Measurements from ENCODE around the gene KDM3A.

Gene KDM3A, protein sequence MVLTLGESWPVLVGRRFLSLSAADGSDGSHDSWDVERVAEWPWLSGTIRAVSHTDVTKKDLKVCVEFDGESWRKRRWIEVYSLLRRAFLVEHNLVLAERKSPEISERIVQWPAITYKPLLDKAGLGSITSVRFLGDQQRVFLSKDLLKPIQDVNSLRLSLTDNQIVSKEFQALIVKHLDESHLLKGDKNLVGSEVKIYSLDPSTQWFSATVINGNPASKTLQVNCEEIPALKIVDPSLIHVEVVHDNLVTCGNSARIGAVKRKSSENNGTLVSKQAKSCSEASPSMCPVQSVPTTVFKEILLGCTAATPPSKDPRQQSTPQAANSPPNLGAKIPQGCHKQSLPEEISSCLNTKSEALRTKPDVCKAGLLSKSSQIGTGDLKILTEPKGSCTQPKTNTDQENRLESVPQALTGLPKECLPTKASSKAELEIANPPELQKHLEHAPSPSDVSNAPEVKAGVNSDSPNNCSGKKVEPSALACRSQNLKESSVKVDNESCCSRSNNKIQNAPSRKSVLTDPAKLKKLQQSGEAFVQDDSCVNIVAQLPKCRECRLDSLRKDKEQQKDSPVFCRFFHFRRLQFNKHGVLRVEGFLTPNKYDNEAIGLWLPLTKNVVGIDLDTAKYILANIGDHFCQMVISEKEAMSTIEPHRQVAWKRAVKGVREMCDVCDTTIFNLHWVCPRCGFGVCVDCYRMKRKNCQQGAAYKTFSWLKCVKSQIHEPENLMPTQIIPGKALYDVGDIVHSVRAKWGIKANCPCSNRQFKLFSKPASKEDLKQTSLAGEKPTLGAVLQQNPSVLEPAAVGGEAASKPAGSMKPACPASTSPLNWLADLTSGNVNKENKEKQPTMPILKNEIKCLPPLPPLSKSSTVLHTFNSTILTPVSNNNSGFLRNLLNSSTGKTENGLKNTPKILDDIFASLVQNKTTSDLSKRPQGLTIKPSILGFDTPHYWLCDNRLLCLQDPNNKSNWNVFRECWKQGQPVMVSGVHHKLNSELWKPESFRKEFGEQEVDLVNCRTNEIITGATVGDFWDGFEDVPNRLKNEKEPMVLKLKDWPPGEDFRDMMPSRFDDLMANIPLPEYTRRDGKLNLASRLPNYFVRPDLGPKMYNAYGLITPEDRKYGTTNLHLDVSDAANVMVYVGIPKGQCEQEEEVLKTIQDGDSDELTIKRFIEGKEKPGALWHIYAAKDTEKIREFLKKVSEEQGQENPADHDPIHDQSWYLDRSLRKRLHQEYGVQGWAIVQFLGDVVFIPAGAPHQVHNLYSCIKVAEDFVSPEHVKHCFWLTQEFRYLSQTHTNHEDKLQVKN (N-terminal part only)

GRCh38 chr2:86440631-86441391 lies at the start of gene KDM3A:
TSS of gene KDM3A (plus strand) at chr2:86441371. CDS start at chr2:86442048, 677 bp downstream.
- DNase-seq (ENCODE audit: low spot score), result peak; percentile 100

DNA sequence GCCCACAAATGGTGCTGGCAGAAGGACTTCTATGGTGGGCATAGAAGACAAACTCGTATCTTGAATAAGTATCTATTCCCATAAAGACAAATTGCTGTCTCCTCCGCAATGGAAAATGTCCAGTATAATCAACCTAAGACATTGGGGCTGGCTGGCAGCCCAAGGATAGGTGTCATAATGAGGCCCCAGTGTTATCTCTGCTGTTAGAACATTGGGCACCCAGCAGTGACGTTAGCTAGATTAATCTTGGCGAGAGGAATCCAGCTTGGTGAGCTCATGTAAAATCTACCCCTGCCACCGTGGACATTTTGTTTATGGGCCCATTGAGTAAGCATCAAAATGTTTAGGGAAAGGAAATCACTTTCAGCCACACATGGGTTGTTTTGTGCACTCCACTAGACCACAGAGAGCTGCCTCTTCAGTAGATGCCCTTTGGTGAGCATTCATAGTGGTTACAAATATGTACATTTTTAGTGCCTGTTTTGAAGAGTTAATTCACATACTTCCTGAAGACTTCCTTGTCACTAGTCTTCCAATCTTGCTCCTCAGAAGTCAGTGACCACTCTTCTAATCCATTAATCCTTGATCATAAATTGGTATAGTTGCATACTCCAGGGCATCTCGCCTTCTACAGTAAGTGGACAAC lies 48.2 kb upstream of the KDM3A start:
- DNase-seq (ENCODE audit: low spot score), result no peak

GRCh38 chr2:86393521-86394491 lies 47.4 kb upstream of the KDM3A start:
- no peak for DNase-seq (ENCODE audit: low spot score)

DNA sequence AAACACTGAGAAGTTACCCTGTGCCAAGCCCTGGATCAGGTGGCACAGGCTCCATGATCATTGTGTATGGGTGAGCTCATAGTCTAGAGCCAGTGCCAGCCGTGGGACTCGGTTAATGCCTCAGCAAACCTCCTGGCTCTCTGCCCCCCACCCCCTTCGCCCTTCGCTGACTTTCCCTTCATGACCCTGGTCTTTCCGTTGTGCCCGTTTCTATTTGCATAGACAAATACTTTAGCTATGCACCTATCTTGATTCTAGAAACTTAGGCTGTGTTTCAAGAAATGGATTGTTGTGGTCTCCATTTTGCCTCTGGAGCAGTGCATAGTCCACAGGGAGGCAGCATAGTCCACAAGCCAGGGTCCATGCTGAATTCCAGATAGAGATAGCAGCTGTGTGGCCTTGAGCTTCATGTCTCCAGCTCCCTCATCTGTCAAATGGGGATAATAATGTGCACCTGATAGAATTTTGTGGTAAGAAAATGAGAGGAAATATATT lies 44.8 kb upstream of the KDM3A start:
- DNase-seq (ENCODE audit: low spot score), result no peak

- DNase-seq (ENCODE audit: low spot score), result no peak
These were observed 43.2 kb upstream of the KDM3A start for GRCh38 chr2:86397986-86398385.

GRCh38 chr2:86398500-86399474 lies 42.4 kb upstream of the KDM3A start:
- DNase-seq (ENCODE audit: low spot score), result no peak

GRCh38 chr2:86400321-86400720 lies 40.9 kb upstream of the KDM3A start:
- no peak for DNase-seq (ENCODE audit: low spot score)

DNA sequence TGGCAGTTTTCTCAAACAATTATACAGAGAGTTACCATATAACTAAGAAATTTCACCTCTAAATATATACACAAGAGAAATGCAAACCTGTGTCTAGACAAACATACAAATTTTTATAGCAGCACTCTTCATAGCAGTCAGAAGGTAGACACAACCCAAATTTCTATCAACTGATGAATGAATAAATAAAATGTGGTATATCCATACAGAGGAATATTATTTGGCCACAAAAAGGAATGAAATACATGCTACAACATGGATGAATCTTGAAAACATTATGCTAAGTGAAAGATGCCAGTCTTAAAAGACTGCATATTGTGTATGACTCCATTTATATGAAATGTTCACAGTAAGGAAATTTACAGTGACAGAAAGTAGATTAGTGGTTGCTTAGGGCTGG lies 30.6 kb upstream of the KDM3A start:
- no peak for DNase-seq (ENCODE audit: low spot score)

DNA sequence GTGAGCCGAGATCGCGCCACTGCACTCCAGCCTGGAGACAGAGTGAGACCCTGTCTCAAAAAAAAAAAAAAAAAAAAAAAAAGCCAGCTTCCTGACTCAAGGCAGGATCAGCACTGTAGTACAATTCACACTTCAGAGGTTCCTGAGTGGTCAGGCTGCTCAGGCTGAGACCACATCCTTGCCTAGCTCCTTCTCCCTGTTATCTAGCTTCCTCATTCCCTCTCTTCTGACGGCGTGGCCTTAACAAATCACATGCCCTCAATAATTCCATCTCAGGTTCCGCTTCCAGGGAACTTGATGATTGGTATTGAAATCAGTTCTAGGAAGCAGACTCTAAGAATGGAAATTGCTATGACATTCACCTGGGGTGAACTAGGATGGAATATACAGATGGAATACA lies 29.8 kb upstream of the KDM3A start:
- no peak for DNase-seq (ENCODE audit: low spot score)

DNA sequence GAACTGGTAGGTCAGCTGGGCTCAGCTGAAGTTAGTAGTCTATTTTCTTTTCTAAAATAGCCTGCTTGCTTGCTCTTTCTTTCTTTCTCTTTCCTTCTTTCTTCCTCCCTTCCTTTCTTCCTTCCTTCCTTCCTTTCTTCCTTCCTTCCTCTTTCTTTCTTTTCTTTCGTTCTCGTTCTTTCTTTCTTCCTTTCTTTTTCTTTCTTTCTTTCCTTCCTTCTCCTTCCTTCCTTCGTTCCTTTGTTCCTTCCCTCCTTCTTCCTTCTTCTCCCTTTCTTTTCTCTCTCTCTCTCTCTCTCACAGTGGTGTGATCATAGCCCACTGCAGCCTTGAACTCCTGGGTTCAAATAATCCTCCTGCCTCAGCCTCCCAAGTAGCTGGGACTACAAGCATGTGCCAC lies 29.2 kb upstream of the KDM3A start:
- DNase-seq (ENCODE audit: low spot score), result no peak

DNA sequence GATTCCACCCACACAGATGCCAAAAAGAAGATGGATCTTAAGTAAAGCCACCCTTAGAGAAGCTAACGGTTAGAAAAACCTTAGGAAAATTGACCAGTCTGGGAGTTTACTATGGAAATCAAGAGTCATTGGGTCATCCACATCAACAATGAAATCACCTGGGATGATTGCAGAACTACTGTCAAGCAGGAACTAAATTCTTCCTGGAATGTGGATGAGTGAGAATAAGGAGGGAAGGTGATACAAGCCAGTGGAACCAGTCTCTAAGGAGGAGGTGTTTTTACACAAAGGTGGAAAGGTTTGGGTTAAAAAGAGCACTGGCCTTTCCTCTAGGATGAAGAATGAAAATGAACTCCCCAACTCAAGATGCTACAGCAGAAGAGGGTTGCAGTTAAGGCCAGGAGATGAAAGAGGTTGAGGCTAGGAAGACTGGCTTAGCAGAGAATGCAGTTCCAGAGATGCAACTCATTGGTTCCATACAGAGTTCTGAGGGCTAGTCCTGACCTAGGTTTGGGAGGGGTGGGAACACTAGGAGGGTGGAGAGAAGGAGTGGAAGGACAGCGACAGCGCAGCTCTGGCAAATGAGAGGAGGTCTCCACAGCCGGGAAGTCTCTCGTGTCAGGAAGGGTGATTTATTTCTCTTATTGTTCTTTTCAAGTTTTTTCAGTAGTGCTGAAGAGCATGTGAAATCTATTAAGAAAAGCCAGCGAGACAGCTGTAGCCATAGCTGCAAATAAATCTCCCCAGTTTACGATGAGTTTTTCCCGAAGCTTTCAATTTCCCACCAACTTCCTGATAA lies 27.7 kb upstream of the KDM3A start:
- no peak for DNase-seq (ENCODE audit: low spot score)

GRCh38 chr2:86414996-86415395 lies 26.2 kb upstream of the KDM3A start:
- DNase-seq (ENCODE audit: low spot score), result no peak

GRCh38 chr2:86416146-86416545 lies 25.0 kb upstream of the KDM3A start:
- DNase-seq (ENCODE audit: low spot score), result no peak

DNA sequence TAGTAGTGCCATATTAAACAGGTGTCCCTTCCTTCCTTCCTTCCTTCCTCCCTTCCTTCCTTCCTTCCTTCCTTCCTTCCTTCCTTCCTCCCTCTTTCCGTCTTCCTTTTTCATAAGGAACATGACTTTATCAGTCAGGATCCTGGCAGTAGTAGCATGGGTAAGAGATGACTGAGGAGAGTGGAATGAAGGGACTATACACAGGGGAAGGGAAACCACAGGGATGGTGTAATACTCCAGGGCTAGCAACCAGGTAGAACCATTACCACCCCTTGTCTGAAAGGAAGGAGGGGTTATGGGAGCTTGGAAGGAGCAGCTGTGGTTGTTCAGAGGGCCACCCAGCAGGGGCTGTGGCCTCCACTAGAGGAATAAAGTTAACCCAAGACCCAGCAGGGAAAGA lies 23.2 kb upstream of the KDM3A start:
- DNase-seq (ENCODE audit: low spot score), result no peak

DNA sequence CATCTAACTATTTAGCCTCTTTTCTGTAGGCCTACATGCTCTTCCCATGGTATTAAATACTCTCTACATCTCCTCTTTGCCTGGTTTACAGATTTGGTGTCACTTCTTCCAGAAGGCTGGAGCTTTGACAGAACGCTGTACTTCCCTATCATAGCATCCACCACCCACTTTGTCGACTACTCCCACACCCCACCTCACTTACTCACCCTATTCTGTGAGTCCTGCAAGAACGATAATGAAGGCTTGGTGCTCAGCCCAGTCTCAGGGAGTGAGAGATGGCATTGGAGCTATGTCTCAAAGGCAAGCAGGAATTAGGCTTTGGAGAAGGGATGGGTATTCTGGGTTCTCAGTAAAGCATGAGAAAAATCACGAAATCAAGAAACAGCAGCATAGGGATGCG lies 20.3 kb upstream of the KDM3A start:
- no peak for DNase-seq (ENCODE audit: low spot score)

DNA sequence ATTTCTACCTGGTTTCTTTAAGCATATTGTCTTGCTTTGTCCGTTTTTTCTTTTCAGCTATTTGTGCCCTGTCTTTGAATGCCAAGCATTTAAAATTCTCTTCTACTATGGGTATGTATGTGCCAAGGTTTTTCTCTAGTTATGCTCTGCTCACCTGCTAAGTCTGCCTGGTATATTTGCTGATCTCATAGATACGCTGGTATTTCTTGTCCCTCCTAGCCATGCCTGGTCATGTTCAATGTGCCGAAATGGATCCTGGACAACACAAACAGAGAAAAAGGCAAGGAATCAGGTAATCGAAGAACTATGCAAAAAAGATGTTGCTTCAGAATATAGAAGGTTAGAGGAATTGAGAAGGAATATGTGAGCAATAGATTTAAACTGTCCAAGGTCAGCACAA lies 14.9 kb upstream of the KDM3A start:
- DNase-seq (ENCODE audit: low spot score), result no peak

- no peak for DNase-seq (ENCODE audit: low spot score)
These were observed 11.8 kb upstream of the KDM3A start for GRCh38 chr2:86429335-86429734.

DNA sequence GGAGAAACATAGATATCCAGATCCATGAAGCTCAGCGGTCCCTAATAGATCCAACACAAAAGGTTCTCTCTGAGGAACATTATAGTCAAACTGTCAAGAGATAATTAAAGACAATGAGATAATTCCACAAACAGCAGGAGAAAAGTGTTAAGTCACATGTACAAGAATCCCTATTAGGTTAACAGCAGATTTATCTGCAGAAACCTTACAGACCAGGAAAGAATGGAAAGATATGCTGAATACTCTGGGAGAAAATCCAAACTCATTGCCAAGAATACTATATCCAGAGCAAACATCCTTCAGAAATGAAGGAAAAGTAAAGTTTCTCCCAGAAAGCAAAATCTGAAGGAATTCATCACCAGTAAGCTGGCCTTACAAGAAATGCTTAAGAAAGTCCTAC lies 10.8 kb upstream of the KDM3A start:
- DNase-seq (ENCODE audit: low spot score), result no peak

All from CD4-positive, alpha-beta T cell treated with Interleukin-2 at 100 ng/mL for 4 hours (primary cell).